NT2/D1 (cell line): Measurements from ENCODE around the gene SAT1.

Experiments used
- DNase-seq: peaks from one replicate; pipeline ENCODE4 v3.0.0-alpha.2; 2011; ENCODE audit warnings: low read depth, low spot score
- H3K27me3 ChIP-seq: 2 replicates; pipeline ENCODE4 v1.6.0; 2011; ENCODE audit warnings: mild to moderate bottlenecking; ENCODE audit not compliant: insufficient read length, insufficient read depth
- H3K36me3 ChIP-seq: 2 replicates; pipeline ENCODE4 v1.6.1; 2011; ENCODE audit warnings: mild to moderate bottlenecking, low read length, mixed read lengths; ENCODE audit not compliant: insufficient read depth, insufficient read length
- H3K4me1 ChIP-seq: 2 replicates; pipeline ENCODE4 v1.5.1; 2011; ENCODE audit not compliant: insufficient read depth, insufficient read length
- H3K4me3 ChIP-seq: 2 replicates; pipeline ENCODE4 v1.5.1; 2011; ENCODE audit warnings: low read depth; ENCODE audit not compliant: insufficient read length
- H3K9ac ChIP-seq: 2 replicates; pipeline ENCODE4 v1.6.0; 2011; ENCODE audit warnings: low read depth; ENCODE audit not compliant: insufficient read length
- H3K9me3 ChIP-seq: 2 replicates; pipeline ENCODE4 v1.5.1; 2011; ENCODE audit warnings: mild to moderate bottlenecking, low read length; ENCODE audit not compliant: insufficient read depth
- SUZ12 ChIP-seq: IDR thresholded peaks from 2 replicates; pipeline ENCODE4 v1.6.1; 2011; ENCODE audit not compliant: insufficient read length, insufficient read depth; ENCODE audit errors: extremely low read depth
- YY1 ChIP-seq: IDR thresholded peaks from 2 replicates; pipeline ENCODE4 v1.6.1; 2011; ENCODE audit not compliant: insufficient read length, insufficient read depth
- ZNF274 ChIP-seq: IDR thresholded peaks from 2 replicates; pipeline ENCODE4 v1.6.1; 2011; ENCODE audit warnings: mild to moderate bottlenecking, low read depth, low read length

Gene SAT1

DNA sequence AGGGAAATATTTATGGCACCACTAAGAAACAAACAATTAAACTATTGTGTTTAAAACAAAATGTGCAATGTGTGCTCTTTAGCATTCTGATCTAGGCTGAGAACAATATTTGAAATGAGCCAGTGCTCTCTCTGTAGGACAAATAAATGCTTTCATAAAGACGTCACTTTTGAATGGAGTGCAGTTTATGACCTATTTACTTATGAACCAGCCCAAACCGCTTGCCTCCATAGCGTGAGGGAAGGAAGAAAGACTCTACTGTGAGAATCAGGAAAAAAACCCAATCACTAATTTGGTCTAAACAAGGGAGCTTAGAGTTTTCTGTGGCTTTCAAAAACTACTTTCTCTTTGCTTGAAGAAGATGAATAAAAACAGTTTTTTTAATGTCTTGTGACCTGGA is 39.4 kb downstream of the SAT1 start:
- no peaks in the 10 kb centered on the region for H3K9me3 ChIP-seq
- no peaks in the 10 kb centered on the region for H3K27me3 ChIP-seq
- H3K4me3 ChIP-seq = no peak overlapping the region
- H3K9ac ChIP-seq = no peak overlapping the region
- DNase-seq = no peak
- TF ChIP-seq SUZ12 (no peak), ZNF274 (no peak), YY1 (no peak)
- H3K4me1 ChIP-seq = no peaks in the 10 kb centered on the region
- H3K36me3 ChIP-seq = no peaks in the 10 kb centered on the region

DNA sequence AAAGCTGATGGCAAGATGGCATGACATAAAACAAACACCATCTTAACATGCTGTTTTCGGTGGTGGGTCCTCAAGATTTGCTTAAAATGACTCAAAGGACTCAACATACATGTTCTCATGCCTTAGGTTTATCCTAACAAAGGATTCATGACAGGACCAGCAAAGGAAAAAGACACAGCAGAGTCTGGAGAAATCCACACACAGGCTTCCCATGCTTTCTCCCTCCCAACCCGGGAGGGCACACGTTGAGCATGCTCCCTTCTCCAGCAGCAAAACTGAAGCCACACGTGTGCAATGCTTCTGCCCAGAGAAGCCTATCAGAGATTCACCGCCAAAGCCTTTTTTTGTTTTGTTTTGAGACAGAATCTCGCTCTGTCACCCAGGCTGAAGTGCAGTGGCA is 39.9 kb downstream of the SAT1 start:
- Histone ChIP-seq H3K4me1 (no peaks in the 10 kb centered on the region), H3K27me3 (no peaks in the 10 kb centered on the region), H3K36me3 (no peaks in the 10 kb centered on the region), H3K9ac (no peak overlapping the region), H3K4me3 (no peak overlapping the region), H3K9me3 (no peaks in the 10 kb centered on the region)
- no peak for DNase-seq
- no peak for TF ChIP-seq YY1
- no peak for TF ChIP-seq SUZ12
- no peak for TF ChIP-seq ZNF274

GRCh38 chrX:23825675-23826074 is 42.7 kb downstream of the SAT1 start:
- Histone ChIP-seq H3K4me3 (no peak overlapping the region), H3K9ac (no peak overlapping the region), H3K4me1 (no peaks in the 10 kb centered on the region), H3K27me3 (no peaks in the 10 kb centered on the region), H3K9me3 (no peaks in the 10 kb centered on the region), H3K36me3 (no peaks in the 10 kb centered on the region)
- TF ChIP-seq SUZ12 = no peak
- TF ChIP-seq YY1 = no peak
- TF ChIP-seq ZNF274 = no peak
- DNase-seq = no peak

DNA sequence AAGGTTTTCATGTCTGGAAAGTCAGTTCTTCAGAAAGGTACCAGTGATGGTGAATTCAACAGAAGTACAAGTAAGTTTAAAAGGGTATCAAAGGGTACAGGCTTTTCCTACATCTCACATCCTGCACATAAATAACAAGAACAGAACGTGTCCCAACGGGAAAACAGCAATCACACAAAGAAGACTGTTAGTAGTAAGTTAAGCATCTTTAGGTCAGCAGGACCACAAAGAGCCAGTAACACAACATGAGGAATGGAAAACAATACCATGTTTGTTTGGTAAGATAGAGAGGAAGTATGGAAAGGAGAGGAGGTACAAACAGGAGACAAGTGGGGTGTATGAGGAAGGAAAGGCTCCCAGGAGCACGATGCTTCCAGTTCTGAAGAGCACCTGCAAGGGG is 43.2 kb downstream of the SAT1 start:
- TF ChIP-seq YY1 = no peak
- TF ChIP-seq ZNF274 = no peak
- TF ChIP-seq SUZ12 = no peak
- Histone ChIP-seq H3K4me1 (no peaks in the 10 kb centered on the region), H3K9ac (no peak overlapping the region), H3K4me3 (no peak overlapping the region), H3K9me3 (no peaks in the 10 kb centered on the region), H3K27me3 (no peaks in the 10 kb centered on the region), H3K36me3 (no peaks in the 10 kb centered on the region)
- no peak for DNase-seq

GRCh38 chrX:23826653-23827052 is 43.7 kb downstream of the SAT1 start:
- no peak for DNase-seq
- H3K4me3 ChIP-seq = no peak overlapping the region
- H3K4me1 ChIP-seq = no peaks in the 10 kb centered on the region
- no peaks in the 10 kb centered on the region for H3K36me3 ChIP-seq
- H3K9ac ChIP-seq = no peak overlapping the region
- no peaks in the 10 kb centered on the region for H3K9me3 ChIP-seq
- TF ChIP-seq SUZ12 (no peak), YY1 (no peak), ZNF274 (no peak)
- H3K27me3 ChIP-seq = no peaks in the 10 kb centered on the region

DNA sequence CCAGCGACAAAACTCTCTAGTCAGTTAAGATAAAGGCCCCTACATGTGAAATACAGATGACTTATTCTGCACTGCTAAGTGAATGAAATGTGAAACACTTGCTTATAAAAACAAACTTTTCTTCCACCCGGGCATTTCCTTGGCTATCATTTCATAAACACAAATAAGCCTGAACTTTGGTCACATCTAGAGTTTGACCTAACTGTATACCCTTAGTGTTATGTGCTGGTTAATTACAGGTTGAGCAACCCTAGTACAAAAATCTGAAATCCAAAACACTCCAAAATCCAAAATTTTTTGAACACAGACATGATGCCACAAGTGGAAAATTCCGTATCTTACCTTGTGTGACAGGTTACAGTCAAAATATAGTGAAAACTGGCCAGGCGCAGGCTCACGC is 45.9 kb downstream of the SAT1 start:
- no peak for DNase-seq
- Histone ChIP-seq H3K9ac (no peak overlapping the region), H3K9me3 (no peaks in the 10 kb centered on the region), H3K4me1 (no peaks in the 10 kb centered on the region), H3K36me3 (no peaks in the 10 kb centered on the region), H3K4me3 (no peak overlapping the region), H3K27me3 (no peaks in the 10 kb centered on the region)
- TF ChIP-seq SUZ12 = no peak
- TF ChIP-seq ZNF274 = no peak
- TF ChIP-seq YY1 = no peak

DNA sequence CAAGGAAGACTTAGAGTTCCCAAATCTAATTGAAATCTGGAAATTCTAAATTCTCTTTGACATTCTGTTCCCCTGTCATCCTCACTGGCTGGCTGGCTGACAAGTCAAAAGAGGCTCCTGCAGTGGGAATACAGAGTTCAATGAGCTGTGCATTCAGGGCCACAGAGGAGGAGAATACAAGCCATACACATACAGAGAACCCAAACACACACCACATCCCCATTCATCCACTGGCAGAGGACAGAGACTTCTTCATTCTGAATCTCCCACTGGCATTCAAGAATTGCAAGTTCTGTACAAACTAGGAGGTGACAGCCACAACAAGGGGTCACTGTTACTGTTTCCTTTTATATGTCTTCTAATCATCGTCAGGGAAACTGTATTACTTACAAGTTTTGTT is 49.7 kb downstream of the SAT1 start:
- TF ChIP-seq ZNF274 (no peak), SUZ12 (no peak), YY1 (no peak)
- Histone ChIP-seq H3K4me1 (no peaks in the 10 kb centered on the region), H3K9ac (no peak overlapping the region), H3K9me3 (no peaks in the 10 kb centered on the region), H3K4me3 (no peak overlapping the region), H3K27me3 (no peaks in the 10 kb centered on the region), H3K36me3 (no peaks in the 10 kb centered on the region)
- no peak for DNase-seq
